Caki2 (cell line): Measurements from ENCODE around the gene TRIM23. TPM values are rescaled to one million over a fixed set of nuclear protein-coding genes. Genes with fewer than 3 reads are reported as not detected.

Experiments
- DNase-seq: peaks from one replicate; pipeline ENCODE4 v3.0.0-alpha.2; 2015; ENCODE audit warnings: low read depth
- in situ Hi-C: cut with HindIII; loops from 2 replicates; pipeline ENCODE4 v1.10.0; 2016; ENCODE audit warnings: low sequenced_read_pairs, low pct_unique_long_range_greater_than_20kb, mixed read lengths
- total RNA-seq: library from RNA; depleted of rRNA; stranded (reverse); fragments of >200 nt; shearing (Covaris generic); gene quantifications from 2 replicates; pipeline ENCODE4 v1.2.3, GENCODE V29; 2014; ENCODE audit warnings: low replicate concordance; rRNA removed

TRIM23 gene
- total RNA-seq, 1 experiment from 2014 or later = 3.9 TPM

- in situ Hi-C loops = no loop called here
- DNase-seq = no peak
Observed at GRCh38 chr5:65588694-65589093, 35.4 kb downstream of the TRIM23 start.

- no peak for DNase-seq
- in situ Hi-C loops = no loop called here
Observed at GRCh38 chr5:65577141-65577540, 47.0 kb downstream of the TRIM23 start.

GRCh38 chr5:65570598-65571226, 53.4 kb downstream of the TRIM23 start:
- no peak for DNase-seq

GRCh38 chr5:65566505-65566904, 57.6 kb downstream of the TRIM23 start:
- DNase-seq = no peak
- in situ Hi-C loops = no loop called here

More at GRCh38 chr5:65570598-65571226, 53.4 kb downstream of the TRIM23 start:
- in situ Hi-C loops = no loop called here

GRCh38 chr5:65563777-65564176, 60.4 kb downstream of the TRIM23 start:
- in situ Hi-C loops = no loop called here
- no peak for DNase-seq

- in situ Hi-C loops = no loop called here
- DNase-seq = peak; percentile 89
Observed at GRCh38 chr5:65562731-65563701, 61.1 kb downstream of the TRIM23 start, which contains the start of the genes CENPK and PPWD1. CENPK (minus strand) TSS chr5:65563168; CDS start chr5:65554907, 8,261 bp downstream. PPWD1 (plus strand) TSS chr5:65563296; CDS start chr5:65563311, 15 bp downstream.

- in situ Hi-C loops = no loop called here
- DNase-seq = no peak
Observed at GRCh38 chr5:65556718-65557117, 67.4 kb downstream of the TRIM23 start.

- no peak for DNase-seq
- in situ Hi-C loops = no loop called here
Observed at GRCh38 chr5:65556181-65556580, 68.0 kb downstream of the TRIM23 start.

- in situ Hi-C loops = no loop called here
Observed at GRCh38 chr5:65555287-65555686, 68.8 kb downstream of the TRIM23 start.

GRCh38 chr5:65553941-65554340, 70.2 kb downstream of the TRIM23 start:
- in situ Hi-C loops = no loop called here
- no peak for DNase-seq

More at GRCh38 chr5:65555287-65555686, 68.8 kb downstream of the TRIM23 start:
- DNase-seq = no peak

GRCh38 chr5:65548281-65548680, 75.9 kb downstream of the TRIM23 start:
- no peak for DNase-seq
- in situ Hi-C loops = no loop called here

- no peak for DNase-seq
- in situ Hi-C loops = no loop called here
Observed at GRCh38 chr5:65546141-65546540, 78.0 kb downstream of the TRIM23 start.

GRCh38 chr5:65544473-65544872, 79.7 kb downstream of the TRIM23 start:
- DNase-seq = no peak
- in situ Hi-C loops = no loop called here

GRCh38 chr5:65539827-65540226, 84.3 kb downstream of the TRIM23 start:
- in situ Hi-C loops = no loop called here
- no peak for DNase-seq

Other genes with a start within 250 kb of the TRIM23 start
- not detected in 2 replicates for gene ADAMTS6, start 142.4 kb downstream of the TRIM23 start, total RNA-seq
- 31.8 and 34.5 TPM in 2 replicates for gene CENPK, start 61.2 kb downstream of the TRIM23 start, total RNA-seq
- 9.3 and 16.5 TPM in 2 replicates for gene PPWD1, start 61.0 kb downstream of the TRIM23 start, total RNA-seq
- 0.51 and 0.52 TPM in 2 replicates for gene SHLD3, start 694 bp upstream of the TRIM23 start, total RNA-seq
- 22.2 and 32.8 TPM in 2 replicates for gene TRAPPC13, start 694 bp upstream of the TRIM23 start, total RNA-seq
- 5.3 and 9.8 TPM in 2 replicates for gene SGTB, start 97.8 kb upstream of the TRIM23 start, total RNA-seq
- 51.3 and 61.0 TPM in 2 replicates for gene NLN, start 97.9 kb upstream of the TRIM23 start, total RNA-seq